DOHH2 (cell line): Measurements from ENCODE around the gene PIP4K2C.

ENCODE experiments used
- CTCF ChIP-seq: fragments of 200-600 bp; sonication (generic); IDR thresholded peaks from one replicate; pipeline ENCODE4 v1.5.1; 2014; ENCODE audit warnings: antibody characterized with exemption, mild to moderate bottlenecking, low read depth, low read length; ENCODE audit not compliant: poor library complexity, severe bottlenecking
- EZH2phosphoT487 ChIP-seq: fragments of 200-600 bp; sonication (generic); IDR thresholded peaks from 2 replicates; pipeline ENCODE4 v1.6.1; 2017; ENCODE audit warnings: borderline replicate concordance, mild to moderate bottlenecking, antibody characterized with exemption, low read length, moderate library complexity, mixed read lengths

GRCh38 chr12:57549203-57549908 is 41.6 kb upstream of the PIP4K2C start:
- TF ChIP-seq CTCF (no peak), EZH2phosphoT487 (no peak)
